Calu3 (cell line): ENCODE measurements around the gene CCNC. TPM values are rescaled to one million over a fixed set of nuclear protein-coding genes. Genes with fewer than 3 reads are reported as not detected.

Experiments
- BruUV-seq: library from RNA; stranded (reverse); fragments of 400-500 nt; replicated peaks from 2 replicates; lab custom pipeline; 2021; lab: Mats Ljungman, UMichigan
- CTCF ChIA-PET: fragments of 300-600 bp; sonication (Branson Sonifier 250); formaldehyde crosslinking; loops from one replicate; lab custom pipeline; 2022; ENCODE audit warnings: antibody characterized with exemption; lab: Charles Lee
- DNase-seq: peaks from one replicate; pipeline ENCODE4 v3.0.0; 2022
- H3K27ac Mint-ChIP-seq: one replicate; pipeline ENCODE4 v1.8.0; 2022; ENCODE audit warnings: mixed read lengths; ENCODE audit not compliant: unreplicated experiment
- H3K27me3 Mint-ChIP-seq: one replicate; pipeline ENCODE4 v1.8.0; 2022; ENCODE audit warnings: mixed read lengths; ENCODE audit not compliant: unreplicated experiment
- H3K36me3 Mint-ChIP-seq: one replicate; pipeline ENCODE4 v1.8.0; 2022; ENCODE audit warnings: mild to moderate bottlenecking, moderate library complexity, mixed read lengths; ENCODE audit not compliant: insufficient read depth, unreplicated experiment
- H3K4me1 Mint-ChIP-seq: one replicate; pipeline ENCODE4 v1.8.0; 2022; ENCODE audit warnings: mild to moderate bottlenecking, low read depth, mixed read lengths; ENCODE audit not compliant: unreplicated experiment
- H3K4me3 Mint-ChIP-seq: one replicate; pipeline ENCODE4 v1.8.0; 2022; ENCODE audit warnings: mild to moderate bottlenecking, low read depth, moderate library complexity, mixed read lengths; ENCODE audit not compliant: unreplicated experiment
- H3K9me3 Mint-ChIP-seq: one replicate; pipeline ENCODE4 v1.8.0; 2022; ENCODE audit warnings: low read depth, mixed read lengths; ENCODE audit not compliant: unreplicated experiment
- intact Hi-C: fragments of 100-400 bp; cut with micrococcal nuclease; formaldehyde crosslinking; loops from one replicate; pipeline ENCODE4 v1.10.0; 2022; ENCODE audit not compliant: unreplicated experiment
- total RNA-seq: library from RNA; stranded (reverse); gene quantifications from 2 replicates; pipeline ENCODE4 v1.2.3, GENCODE V29; 2022
- TF ChIP-seq, protein P1 (sequence below): fragments of 200-600 bp; IDR thresholded peaks from one replicate; pipeline ENCODE4 v1.8.0; 2022; ENCODE audit warnings: antibody characterized with exemption; ENCODE audit not compliant: unreplicated experiment

CCNC gene
- total RNA-seq, 1 experiment from 2014 or later = 78.3 TPM

DNA sequence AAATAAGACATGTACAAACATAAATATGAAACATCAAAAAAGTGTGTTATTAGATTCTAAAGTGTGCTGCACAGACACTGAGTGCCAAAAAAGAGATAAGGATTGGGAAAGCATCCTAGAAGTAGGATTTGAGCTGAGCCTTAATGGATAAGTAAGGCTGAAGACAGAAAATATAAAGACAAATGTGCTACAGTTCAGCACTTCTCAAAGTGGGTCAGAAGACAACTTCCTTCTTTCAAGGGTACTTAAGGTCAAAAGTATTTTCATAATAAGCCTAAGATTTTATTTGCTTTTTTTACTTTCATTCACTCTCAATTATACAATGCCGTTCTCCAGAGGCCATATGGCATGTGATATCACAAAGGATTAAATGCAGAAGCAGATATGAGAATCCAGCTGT lies 70.0 kb downstream of the CCNC start:
- no TSS peak for BruUV-seq
- no peaks in the 10 kb centered on the region for H3K4me1 Mint-ChIP-seq
- H3K27ac Mint-ChIP-seq = no peak overlapping the region
- intact Hi-C loops = no loop called here
- H3K36me3 Mint-ChIP-seq = peaks cover 10% of the 10 kb centered on the region
- H3K4me3 Mint-ChIP-seq = no peak overlapping the region
- no peaks in the 10 kb centered on the region for H3K27me3 Mint-ChIP-seq
- CTCF ChIA-PET = no interaction called here
- no peaks in the 10 kb centered on the region for H3K9me3 Mint-ChIP-seq
- no peak for DNase-seq
- TF ChIP-seq, protein P1, sequence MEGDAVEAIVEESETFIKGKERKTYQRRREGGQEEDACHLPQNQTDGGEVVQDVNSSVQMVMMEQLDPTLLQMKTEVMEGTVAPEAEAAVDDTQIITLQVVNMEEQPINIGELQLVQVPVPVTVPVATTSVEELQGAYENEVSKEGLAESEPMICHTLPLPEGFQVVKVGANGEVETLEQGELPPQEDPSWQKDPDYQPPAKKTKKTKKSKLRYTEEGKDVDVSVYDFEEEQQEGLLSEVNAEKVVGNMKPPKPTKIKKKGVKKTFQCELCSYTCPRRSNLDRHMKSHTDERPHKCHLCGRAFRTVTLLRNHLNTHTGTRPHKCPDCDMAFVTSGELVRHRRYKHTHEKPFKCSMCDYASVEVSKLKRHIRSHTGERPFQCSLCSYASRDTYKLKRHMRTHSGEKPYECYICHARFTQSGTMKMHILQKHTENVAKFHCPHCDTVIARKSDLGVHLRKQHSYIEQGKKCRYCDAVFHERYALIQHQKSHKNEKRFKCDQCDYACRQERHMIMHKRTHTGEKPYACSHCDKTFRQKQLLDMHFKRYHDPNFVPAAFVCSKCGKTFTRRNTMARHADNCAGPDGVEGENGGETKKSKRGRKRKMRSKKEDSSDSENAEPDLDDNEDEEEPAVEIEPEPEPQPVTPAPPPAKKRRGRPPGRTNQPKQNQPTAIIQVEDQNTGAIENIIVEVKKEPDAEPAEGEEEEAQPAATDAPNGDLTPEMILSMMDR = no peak

DNA sequence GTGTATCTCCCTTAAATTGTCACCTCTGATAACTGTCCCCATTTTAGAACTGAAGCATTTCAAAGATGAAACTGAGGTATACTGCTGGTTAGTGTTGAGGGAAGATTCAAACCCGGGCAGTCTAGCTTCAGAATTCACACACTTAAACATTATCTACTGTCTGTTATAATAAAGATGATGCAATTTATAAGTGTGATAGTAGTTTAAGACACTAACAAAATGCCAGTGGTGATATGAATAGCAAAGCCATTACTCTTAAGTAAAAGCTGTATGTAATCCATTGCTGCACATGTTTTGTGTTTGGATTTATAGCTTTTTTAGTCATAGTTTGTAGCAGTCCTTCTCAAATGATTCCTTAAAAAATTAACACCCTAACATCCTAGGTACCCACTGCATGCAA lies 73.0 kb downstream of the CCNC start:
- no peaks in the 10 kb centered on the region for H3K27me3 Mint-ChIP-seq
- intact Hi-C loops = no loop called here
- no peaks in the 10 kb centered on the region for H3K36me3 Mint-ChIP-seq
- no peak for DNase-seq
- BruUV-seq = no TSS peak
- H3K4me1 Mint-ChIP-seq = peaks cover 8% of the 10 kb centered on the region
- no peak overlapping the region for H3K27ac Mint-ChIP-seq
- CTCF ChIA-PET = no interaction called here
- TF ChIP-seq, protein P1 = no peak
- H3K9me3 Mint-ChIP-seq = no peaks in the 10 kb centered on the region
- H3K4me3 Mint-ChIP-seq = no peak overlapping the region

Other genes starting within 250 kb of the CCNC start
- 0.83 and 1.5 TPM in 2 replicates for gene FAXC, start 219.0 kb downstream of the CCNC start, total RNA-seq
- 5.8 and 7.6 TPM in 2 replicates for gene COQ3, start 174.5 kb downstream of the CCNC start, total RNA-seq
- 78.1 and 82.5 TPM in 2 replicates for gene PNISR, start 143.4 kb downstream of the CCNC start, total RNA-seq
- 13.8 and 15.0 TPM in 2 replicates for gene USP45, start 53.2 kb downstream of the CCNC start, total RNA-seq
- 0.71 and 1.3 TPM in 2 replicates for gene PRDM13, start 38.2 kb upstream of the CCNC start, total RNA-seq